SIG-M5 treated with dmso at 0.1 percent for 504 hours (cell line): ENCODE results near the gene PC.

Experiments
- DNase-seq: peaks from one replicate; lab custom pipeline; 2025; ENCODE audit not compliant: unreplicated experiment; lab: John Stamatoyannopoulos, UW

Gene PC

DNA sequence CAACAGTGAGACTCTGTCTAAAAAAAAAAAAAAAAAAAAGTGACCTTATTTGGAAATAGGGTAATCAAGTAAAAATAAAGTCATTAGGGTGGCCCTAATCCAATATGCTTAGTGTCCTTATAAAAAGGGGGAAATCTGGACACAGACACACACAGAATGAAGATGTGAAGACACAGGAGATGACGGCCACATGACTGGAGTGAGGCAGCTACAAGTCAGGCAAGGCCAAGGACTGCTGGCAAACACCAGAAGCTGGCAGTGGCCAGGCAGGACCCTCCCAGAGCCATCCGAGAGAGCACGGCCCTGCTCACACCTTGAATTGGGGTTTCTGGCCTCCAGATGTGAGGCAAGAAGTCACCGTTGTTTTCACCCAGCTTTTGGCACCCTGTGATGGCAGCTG, 72.7 kb downstream of the PC start:
- no peak for DNase-seq

DNA sequence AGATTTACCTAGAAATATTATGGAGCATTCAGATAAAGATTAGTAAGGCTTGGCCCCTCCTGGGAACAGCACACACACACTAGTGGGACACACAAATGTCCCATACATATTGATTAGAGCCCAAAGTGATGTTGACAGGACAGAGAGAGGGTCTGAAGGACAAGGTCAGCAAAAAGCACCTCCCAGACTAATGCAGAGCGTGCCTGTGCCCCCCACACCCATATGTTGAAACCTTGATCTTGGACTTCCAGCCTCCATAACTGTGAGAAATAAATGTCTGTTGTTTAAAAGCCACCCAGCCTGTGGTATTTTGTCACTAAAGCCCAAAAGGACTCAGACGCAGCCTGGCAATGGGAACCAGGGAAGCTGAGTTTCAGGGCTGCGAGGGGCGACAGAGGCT, 73.7 kb downstream of the PC start:
- no peak for DNase-seq

DNA sequence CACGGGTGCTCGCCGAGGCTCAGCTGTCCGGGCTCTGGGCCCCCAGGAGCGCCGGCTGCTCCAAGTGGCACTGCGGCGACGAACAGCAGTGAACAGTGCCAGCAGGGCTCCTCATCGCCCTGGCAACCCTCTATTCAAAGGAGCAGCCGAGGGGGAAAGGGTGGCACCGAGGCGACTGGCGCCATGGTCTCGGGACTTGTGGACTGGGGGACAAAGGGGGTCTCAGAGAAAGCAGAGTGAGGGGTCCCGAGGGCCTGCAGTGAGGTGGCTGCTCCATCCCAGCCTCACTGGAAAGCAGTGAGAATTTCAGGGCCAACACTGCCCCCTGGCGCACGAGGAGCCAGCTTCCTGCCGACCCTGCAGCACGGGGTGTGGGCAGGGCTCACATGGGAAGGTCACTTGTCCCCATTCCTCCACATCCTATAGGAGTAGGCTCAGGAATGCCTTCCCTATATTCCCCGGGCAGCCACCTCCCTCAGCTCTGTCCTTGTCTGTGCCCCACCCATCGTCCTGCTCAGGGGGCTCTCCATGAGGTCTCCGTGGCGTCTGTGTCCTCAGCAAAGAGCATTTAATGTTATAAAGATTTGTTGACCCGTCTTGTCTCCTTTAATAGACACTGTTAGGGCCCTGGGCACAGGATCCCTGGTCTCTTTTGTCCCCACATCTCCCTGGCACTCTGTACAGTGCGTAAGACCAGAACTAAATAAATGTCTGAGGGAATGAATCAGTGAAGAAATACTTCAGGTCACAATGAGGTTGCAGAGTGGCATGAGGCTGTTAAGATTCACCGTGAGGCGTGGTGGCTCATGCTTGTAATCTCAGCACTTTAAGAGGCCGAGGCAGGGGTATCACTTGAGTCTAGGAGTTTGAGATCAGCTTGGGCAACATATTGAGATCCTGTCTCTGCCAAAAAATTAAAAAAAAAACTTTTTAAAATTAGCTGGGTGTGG, 74.9 kb downstream of the PC start:
- peak; percentile 29 for DNase-seq

DNA sequence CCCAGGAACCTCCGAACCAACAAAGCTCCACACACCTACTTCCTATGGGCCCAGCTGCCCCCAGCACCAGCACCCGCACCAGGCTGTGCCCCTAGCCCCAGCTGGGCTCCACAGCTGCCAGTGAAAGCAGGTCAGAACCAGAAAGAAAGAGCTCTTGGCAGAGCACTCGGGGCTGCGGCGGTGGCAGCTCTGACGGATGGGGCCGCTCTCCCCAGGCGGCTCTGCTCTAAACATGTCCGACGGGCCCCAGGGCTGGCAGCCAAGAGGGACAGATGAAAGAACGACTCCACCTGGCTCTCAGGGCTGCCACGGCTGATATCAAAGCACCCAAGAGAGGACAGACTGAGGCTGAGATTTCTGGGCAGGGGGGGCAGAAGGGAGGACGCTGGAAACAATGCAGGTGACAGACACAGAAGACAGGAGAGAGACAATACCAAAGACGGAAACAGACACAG, 75.6 kb downstream of the PC start:
- no peak for DNase-seq

DNA sequence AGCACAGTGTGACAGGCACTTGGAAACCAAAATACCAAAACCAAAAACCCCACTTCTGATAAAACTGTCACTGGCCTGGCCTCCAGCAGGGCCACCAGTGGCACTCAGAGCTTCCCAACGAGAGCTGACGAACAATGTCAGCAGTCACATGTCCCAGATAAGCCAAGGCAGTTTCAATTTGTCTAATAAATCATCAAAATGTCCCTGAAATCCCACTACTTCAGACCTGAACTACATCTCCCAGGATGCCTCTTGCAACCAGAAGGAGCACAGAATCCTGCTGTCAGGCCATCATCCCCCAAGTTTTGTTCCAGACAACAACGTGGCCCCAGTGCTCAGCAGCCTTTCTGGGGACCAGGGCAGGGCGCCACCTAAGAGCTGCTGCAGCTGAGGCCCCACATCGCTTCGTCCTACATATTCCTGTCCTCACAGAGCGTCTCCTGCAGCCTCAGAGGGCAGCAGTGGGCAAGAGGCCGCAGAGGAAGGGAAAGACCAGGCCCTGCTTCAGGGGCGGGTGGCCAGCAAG, 76.2 kb downstream of the PC start:
- DNase-seq = no peak

DNA sequence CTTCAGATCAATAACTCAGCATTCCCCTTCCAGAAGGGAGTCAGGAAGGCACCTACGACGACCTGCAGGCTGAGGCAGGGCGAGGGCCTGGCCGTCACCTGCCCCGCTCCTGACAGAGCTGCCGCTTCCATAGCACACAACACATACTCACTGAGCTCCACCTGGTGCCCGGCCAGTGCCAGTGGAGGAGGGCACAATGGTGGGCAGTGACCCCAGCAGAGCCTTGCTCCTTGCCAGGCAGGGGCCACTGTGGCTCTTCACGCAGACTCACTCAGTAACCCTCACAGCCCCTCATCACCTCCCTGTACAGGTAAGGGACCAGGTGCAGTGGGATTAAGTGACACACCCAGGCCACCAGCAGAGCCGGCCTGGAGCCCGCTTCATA, 76.7 kb downstream of the PC start:
- no peak for DNase-seq

DNA sequence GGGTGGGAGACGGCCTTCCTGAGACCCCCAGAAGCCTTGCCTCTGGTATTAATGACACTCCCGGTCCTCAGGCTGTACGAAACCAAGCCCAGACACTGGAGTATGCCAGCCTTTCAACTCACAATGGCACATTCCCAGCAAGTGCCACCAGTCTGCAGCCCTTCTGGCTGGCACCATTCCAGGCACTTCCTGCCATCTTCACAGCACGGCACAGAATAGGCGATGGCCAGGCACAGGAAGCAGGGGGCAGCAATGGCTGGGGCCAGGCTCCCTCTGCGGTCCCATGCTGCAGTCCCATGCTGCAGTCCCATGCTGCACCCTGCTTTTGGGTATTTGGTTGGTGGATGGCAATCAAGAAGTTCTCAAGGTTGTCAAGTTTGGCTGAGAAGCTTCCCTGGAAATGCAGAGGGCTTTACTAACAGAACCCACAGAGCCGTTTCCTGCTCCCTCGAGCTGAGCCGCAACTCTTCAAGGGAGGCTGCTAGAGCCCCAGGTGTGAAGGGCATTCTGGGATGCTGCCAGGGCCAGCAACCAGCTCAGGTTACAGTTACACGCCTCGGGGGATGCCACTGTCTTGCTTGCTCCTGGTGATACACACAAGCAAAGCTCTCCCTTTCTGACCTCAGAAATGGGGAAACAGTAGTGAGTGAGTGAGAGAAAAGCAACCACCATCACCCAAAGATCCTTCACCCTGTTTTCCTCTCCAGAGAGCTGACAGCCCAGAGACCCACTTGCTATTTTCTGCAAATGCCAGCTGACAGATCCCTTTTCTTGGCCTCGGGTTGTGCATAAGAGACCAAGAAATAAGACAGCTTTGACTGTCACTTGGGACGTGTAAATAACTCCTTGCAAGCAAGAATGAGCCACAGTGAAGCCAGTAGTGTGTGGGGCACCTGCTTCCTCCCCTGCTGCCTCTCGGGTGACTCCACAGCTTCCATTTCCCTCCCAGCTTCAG, 77.4 kb downstream of the PC start:
- DNase-seq = peak; percentile 48

DNA sequence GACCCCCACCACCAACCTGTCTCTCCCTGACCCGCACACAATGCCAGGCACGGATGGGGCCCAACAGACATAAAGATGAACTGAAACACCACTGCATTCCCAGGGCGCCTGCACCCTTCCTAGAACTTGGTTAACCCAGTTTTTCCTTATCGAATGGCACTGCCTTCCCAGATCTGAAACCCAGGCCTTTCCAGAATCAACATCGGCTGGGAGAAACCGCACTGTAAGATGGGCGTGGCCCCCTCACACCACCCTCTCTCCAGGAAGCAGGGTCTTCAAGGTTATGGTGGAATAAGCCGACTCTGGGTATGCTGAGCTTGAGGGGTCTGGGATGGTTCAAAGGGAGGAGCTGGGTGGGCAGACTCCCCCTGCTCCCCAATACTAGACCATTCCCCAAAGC, 78.2 kb downstream of the PC start:
- no peak for DNase-seq

DNA sequence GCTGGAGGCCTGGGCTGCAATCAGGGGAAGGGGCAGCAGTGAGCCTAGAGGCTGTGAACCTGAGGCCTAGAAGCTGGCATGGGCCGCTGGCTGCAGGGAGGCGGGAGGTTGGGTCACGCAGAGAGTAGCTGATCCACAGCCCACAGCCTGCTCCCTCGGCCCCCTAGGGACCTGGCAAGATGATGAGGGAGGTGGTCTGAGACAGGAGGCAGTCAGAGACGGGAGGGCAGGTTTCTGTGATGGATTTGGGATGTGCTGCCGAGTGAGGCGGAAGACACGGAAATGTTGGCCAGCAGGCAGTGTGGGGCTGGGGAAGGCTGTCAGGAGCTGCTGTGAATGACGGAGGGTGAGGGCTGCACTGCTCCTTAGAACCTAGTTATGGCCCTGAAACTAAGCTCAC, 78.6 kb downstream of the PC start:
- no peak for DNase-seq

DNA sequence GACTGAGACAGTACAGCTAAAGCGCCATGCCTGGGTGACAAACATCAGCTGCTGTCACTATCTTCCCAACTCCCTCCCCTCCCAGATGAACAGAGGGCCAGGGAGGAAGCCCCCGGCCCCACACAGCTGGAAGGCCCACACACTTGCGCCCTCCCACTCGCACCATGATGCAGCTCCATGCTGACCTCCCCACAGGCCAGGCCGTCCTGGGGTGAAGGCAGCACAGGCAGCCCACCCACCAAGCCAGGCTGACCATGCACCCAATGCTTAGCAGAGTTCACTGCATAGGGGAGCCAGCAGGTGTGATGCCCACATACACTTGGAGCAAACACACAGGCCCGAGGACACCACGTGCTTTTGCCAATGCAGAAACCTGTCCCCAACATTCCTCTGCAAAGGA, 79.2 kb downstream of the PC start:
- DNase-seq = no peak

DNA sequence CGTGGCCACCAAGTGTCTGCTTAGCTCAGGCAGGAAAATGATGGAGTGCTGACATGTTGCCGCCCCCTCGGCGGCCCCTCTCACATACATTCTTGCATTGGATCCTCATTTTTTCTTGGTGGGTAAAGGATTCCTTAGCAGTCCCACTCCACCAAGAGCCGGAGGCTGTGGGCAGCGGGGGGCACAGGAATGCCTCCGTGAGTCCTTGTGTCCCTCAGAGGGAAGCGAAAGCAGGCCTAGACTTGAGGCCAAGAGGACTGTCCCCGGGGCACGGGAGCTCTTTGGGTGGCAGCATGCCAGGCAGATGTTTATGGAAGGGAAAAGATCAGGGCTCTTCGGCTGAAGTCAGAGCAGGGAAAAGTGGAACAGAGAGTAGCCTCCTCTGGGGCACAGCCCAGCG, 79.7 kb downstream of the PC start:
- DNase-seq = no peak

DNA sequence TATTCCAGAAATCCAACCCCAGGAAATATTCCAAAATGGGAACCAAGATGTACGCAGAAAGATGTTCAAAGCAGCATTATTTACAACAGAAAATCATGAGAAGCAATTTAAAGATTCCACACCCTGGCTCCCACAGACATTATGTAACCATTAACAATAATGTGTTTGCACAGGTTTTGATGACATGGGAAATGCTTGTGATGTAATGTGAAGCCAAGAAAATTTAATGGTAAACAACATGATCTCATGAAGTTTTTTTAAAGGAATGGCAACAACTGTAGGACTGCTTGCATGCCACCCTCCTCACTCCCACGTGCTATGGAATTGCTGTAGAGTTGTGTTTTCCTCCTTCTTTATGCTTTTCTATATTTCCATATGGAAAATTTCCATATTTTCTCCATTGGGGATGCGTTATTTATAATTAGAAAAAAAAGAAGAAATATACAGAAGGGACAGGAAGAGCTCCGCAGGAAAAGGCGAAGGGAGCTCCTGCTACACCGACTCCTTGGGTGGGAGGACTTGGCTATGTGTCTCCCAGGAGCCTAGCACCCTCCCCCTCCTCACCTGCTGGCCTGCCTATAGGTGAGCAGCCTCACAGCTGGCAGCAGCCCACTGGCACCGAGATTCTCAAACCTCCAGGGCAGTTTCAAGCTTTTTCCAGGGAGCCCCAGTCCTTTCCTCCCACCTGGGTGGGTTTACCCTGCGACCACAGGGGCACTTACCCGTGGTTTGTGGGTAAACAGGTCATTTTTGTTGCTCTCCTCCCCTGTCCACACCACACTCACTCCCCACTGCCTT, 80.4 kb downstream of the PC start:
- no peak for DNase-seq

DNA sequence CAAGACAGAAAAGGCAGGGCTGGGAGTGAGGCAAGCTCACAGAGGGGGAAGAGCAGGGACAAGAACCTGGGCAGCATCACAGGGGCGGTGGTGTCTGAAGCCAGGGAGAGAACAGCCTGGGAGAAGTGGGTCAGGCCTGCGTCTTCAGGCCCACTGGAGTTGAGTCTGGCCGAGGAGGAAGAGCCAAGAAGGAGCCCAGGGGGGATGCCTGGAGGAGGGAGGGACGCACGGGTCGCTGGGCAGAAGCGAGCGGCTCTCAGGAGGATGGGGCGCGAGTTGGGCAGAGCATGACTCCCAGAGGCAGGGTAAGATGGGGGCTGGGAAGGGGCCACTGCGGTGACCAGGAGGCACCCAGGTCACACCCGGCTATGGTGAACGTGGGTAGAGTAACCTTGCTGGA, 82.8 kb downstream of the PC start:
- DNase-seq = no peak

DNA sequence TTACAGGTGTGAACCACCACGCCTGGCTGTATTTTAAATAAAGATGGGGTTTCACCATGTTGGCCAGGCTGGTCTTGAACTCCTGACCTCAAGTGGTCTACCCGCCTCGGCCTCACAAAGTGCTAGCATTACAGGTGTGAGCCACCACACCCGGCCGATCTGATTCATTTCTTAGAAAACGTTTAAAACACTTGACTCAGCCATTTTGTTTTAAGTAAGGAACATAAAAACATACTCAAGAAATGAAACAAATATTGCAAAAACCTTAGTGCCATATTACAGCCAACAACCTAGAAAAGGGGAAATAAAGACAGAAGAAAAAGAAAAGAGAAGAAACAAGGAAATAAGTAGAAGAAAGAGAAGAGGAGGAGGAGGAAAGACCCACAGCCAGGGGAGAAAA, 84.0 kb downstream of the PC start:
- DNase-seq = peak; percentile 12

DNA sequence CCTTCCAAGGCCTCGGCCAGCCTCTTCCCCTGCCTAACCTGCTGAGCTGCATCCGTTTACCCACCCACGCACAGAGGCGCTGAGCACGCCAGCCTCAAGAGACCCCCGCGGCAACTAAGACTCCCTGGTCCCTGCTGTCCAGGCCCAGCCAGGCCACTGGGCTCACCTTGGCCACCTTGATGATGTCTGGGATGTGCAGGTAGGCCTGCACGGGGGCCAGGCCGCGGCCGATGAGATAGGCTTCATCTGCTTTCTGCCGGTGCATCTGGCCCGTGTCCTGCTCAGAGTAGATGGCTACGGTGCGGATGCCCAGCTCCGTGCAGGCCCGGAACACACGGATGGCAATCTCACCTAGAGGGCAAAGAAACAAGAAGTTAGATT, 86.7 kb downstream of the PC start:
- no peak for DNase-seq

DNA sequence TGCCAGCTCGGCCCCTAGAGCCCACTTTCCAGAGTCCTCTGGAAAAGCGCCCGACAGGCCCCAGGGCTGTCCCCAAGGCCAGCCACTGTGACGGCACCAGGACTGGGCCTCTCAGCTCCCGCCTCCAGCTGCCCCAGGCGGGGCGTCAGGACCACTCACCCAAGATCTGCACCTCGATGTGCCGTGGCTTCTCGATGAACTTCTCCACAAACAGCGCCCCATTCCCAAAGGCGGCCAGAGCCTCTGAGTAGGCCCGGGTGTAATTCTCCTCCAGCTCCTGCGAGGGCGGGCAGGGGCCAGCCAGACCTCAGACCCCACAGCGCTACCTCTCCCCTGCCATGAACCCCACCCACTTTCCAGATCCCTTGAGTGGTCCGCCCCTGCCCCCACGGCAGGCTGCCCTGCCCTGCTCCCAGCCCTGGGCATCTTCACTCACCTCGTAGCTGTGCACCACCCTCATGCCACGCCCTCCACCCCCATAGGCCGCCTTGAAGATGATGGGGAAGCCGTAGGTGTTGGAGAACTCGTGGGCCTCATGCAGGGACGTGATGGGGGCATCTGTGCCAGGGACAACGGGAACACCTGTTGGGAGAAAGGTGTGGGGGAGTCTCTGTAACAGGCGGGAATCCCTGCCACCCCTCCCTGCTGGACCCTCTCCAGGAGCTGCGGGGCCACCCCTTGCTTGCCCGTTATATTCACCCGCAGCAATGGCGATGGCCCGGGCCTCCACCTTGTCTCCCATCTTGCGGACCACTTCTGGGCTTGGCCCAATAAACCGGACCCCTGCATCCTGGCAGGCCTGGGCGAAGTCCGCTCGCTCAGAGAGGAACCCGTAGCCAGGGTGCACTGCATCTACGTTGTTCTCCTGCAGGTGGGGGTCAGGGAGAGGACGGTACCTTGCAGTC, 87.3 kb downstream of the PC start:
- DNase-seq = no peak

DNA sequence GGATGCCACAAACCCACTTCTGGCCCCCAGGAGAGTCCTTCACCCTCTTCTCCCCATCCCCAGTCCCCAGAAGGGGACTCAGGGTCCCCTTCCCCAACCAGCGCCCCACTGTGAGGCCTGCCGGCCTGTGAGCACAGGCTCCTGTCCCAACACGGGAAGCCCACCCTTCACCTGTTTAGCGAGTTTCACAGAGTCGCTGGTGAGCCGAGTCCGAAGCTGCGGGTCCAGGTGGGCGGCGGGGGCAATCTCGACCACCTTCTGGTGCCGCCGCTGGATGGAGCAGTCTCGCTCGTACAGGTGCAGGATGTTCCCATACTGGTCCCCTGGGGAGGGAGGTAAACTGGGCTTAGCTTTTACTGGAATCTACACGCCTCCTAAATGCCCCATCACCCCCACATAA, 88.1 kb downstream of the PC start:
- DNase-seq = no peak

DNA sequence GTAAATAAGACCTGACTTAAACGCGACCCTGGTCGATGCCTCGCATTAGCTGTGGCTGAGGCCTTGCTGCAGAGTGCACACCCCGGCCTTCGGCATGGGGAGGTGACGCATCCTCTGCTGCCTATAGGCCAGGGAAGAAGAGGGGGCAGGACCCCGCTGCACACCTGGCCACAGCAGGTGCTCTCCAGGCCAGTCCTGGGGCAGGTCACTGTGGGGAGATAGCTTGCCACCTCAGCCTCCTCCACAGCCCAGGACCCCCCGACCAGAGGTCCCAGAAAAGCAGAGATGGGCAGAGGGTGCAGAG, 88.7 kb downstream of the PC start:
- DNase-seq = no peak

DNA sequence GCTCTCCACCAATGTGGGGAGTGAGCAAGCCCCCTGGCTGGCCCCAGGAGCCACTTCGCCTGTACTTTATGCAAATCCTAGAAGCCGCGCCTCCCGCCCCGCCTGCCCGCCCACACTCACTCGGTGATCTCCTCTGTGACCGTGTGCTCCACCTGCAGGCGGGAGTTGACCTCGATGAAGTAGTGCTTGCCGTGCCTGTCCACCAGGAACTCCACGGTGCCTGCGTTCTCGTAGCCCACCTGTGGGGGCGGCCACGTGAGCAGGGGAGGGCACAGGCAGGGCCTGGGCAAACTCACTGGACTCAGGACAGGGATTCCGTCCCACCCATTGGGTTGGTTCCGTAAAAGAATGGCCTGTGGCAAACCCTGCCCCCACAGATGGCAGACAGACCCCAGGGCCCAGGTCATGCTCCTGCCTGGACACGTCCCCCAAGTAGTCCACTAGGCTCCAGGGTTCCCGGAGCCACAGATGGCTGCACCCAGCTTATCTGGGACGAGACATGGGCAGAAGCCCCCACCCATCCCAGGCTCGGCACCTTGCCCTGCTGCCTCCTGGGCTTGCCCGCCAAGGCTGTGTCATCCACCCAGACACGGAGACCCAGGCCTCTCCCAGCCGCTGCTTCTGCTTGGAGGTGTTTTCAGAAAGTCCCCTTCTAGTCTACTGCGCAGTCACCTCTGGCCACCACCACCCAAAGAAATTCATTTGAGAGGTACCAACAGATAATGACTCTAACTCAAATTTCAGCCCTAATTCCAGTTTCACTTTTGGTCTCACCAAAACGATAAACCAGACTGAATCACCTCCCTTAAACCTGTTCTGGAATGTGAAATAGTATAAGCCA, 89.2 kb downstream of the PC start:
- DNase-seq = peak; percentile 35
